ENCODE results near the gene NUP210. TPM values are rescaled to one million over a fixed set of nuclear protein-coding genes. Genes with fewer than 3 reads are reported as not detected.

The NUP210 gene
- total RNA-seq, 1 donor from 2014 or later: 91.9 TPM

- H3K4me1 Mint-ChIP-seq: peaks cover 15% of the 10 kb centered on the region
- ChIA-PET POLR2A (no interaction called here), CTCF (no interaction called here)
- H3K27me3 Mint-ChIP-seq: peaks cover 40% of the 10 kb centered on the region
- H3K4me3 Mint-ChIP-seq: no peak overlapping the region
- intact Hi-C loops (cut with micrococcal nuclease): loop anchor here (5.0 kb wide), 2 partner anchors 48 to 168 kb away; no protein-coding TSS in a partner anchor
- TF ChIP-seq CTCF (IDR thresholded peaks at IDR 0.05): no peak
- no peaks in the 10 kb centered on the region for H3K36me3 Mint-ChIP-seq (ENCODE audit: low read depth)
- no peak for ATAC-seq (ENCODE audit: low read depth)
- H3K9me3 Mint-ChIP-seq: peaks cover 3% of the 10 kb centered on the region
- no peak overlapping the region for H3K27ac Mint-ChIP-seq
- DNase-seq: no peak
Observed at GRCh38 chr3:13280122-13280790, 139.9 kb downstream of the NUP210 start.

GRCh38 chr3:13279532-13279910, 140.6 kb downstream of the NUP210 start:
- POLR2A ChIA-PET: interaction anchor here (1.1 kb wide), 1 partner anchor 18 kb away, joined by 5 read pairs; no protein-coding TSS in a partner anchor
- peaks cover 3% of the 10 kb centered on the region for H3K9me3 Mint-ChIP-seq
- H3K36me3 Mint-ChIP-seq (ENCODE audit: low read depth): no peaks in the 10 kb centered on the region
- ATAC-seq (ENCODE audit: low read depth) (no peak), DNase-seq (no peak)
- no peak overlapping the region for H3K4me3 Mint-ChIP-seq
- peaks cover 33% of the 10 kb centered on the region for H3K27me3 Mint-ChIP-seq
- intact Hi-C loops (cut with micrococcal nuclease): no loop called here
- CTCF ChIA-PET: no interaction called here
- H3K27ac Mint-ChIP-seq: no peak overlapping the region
- no peak for TF ChIP-seq CTCF (IDR thresholded peaks at IDR 0.05)
- peaks cover 15% of the 10 kb centered on the region for H3K4me1 Mint-ChIP-seq

GRCh38 chr3:13278783-13279531, 141.2 kb downstream of the NUP210 start:
- peaks cover 15% of the 10 kb centered on the region for H3K4me1 Mint-ChIP-seq
- H3K9me3 Mint-ChIP-seq: no peaks in the 10 kb centered on the region
- H3K27me3 Mint-ChIP-seq: peaks cover 28% of the 10 kb centered on the region
- ATAC-seq (ENCODE audit: low read depth) (no peak), DNase-seq (no peak)
- TF ChIP-seq CTCF (IDR thresholded peaks at IDR 0.05): no peak
- ChIA-PET POLR2A (interaction anchor here (0.6 to 1.1 kb wide), 2 partner anchors 17 to 319 kb away, joined by 4 to 5 read pairs; no protein-coding TSS in a partner anchor), CTCF (no interaction called here)
- intact Hi-C loops (cut with micrococcal nuclease): no loop called here
- H3K4me3 Mint-ChIP-seq: no peak overlapping the region
- H3K27ac Mint-ChIP-seq: no peak overlapping the region
- H3K36me3 Mint-ChIP-seq (ENCODE audit: low read depth): no peaks in the 10 kb centered on the region

GRCh38 chr3:13277860-13278531, 142.1 kb downstream of the NUP210 start:
- Mint-ChIP-seq H3K4me3 (no peak overlapping the region), H3K36me3 (ENCODE audit: low read depth) (no peaks in the 10 kb centered on the region), H3K27me3 (peaks cover 23% of the 10 kb centered on the region), H3K27ac (no peak overlapping the region), H3K9me3 (no peaks in the 10 kb centered on the region), H3K4me1 (peaks cover 9% of the 10 kb centered on the region)
- no peak for ATAC-seq (ENCODE audit: low read depth)
- POLR2A ChIA-PET: interaction anchor here (0.6 to 1.1 kb wide), 2 partner anchors 16 to 318 kb away, joined by 4 to 5 read pairs; no protein-coding TSS in a partner anchor
- intact Hi-C loops (cut with micrococcal nuclease): no loop called here
- DNase-seq: no peak
- TF ChIP-seq CTCF (IDR thresholded peaks at IDR 0.05): no peak
- CTCF ChIA-PET: no interaction called here
